Measurements from ENCODE around the gene ETFRF1. TPM values are rescaled to one million over a fixed set of nuclear protein-coding genes. Genes with fewer than 3 reads are reported as not detected.

Gene ETFRF1
- total RNA-seq, 1 donor from 2014 or later = 9.2 TPM

DNA sequence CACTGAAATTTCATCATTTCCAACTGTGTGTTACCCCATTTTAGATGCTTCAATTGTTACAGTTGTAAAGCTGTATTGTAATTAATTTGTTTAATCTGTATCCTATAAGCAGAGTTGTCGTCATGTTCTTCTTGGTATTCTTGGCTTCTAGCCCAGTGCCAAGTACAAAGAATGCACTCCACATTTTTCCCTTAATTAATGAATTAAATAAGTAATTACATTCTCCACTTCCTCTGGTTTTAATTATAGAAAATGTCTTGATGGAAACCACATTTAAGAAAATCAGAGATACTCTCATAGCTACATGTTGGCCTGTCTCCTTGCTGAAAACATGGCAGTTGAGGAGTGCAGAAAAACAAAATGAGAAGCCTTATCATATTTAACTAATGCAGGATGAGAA is 823 bp upstream of the ETFRF1 start:
- H3K79me2 ChIP-seq (ENCODE audit: insufficient read depth, low read length) = peaks cover 11% of the 10 kb centered on the region
- H3K36me3 ChIP-seq (ENCODE audit: insufficient read depth, low read length) = no peaks in the 10 kb centered on the region
- DNase-seq (ENCODE audit: low read depth) (no peak), FAIRE-seq (no peak)
- H2AFZ ChIP-seq (ENCODE audit: low read depth, low read length) = no peak overlapping the region
- Mint-ChIP-seq H3K4me1 (ENCODE audit: low read depth, unreplicated experiment) (peaks cover 8% of the 10 kb centered on the region), H3K27ac (ENCODE audit: unreplicated experiment) (no peak overlapping the region), H3K9me3 (ENCODE audit: unreplicated experiment) (no peaks in the 10 kb centered on the region), H3K27me3 (ENCODE audit: low read depth, unreplicated experiment) (no peaks in the 10 kb centered on the region), H3K4me3 (ENCODE audit: unreplicated experiment) (peak overlapping the region; percentile 97), H3K36me3 (ENCODE audit: low read depth, unreplicated experiment) (no peaks in the 10 kb centered on the region)
- H3K27ac ChIP-seq (ENCODE audit: low read depth, low read length) = no peak overlapping the region
- peaks cover 14% of the 10 kb centered on the region for H3K4me1 ChIP-seq (ENCODE audit: insufficient read depth, low read length)
- H3K27me3 ChIP-seq (ENCODE audit: insufficient read depth, low read length) = no peaks in the 10 kb centered on the region
- peak overlapping the region; percentile 93 for H3K9ac ChIP-seq (ENCODE audit: low read length)
- TF ChIP-seq, protein P1, sequence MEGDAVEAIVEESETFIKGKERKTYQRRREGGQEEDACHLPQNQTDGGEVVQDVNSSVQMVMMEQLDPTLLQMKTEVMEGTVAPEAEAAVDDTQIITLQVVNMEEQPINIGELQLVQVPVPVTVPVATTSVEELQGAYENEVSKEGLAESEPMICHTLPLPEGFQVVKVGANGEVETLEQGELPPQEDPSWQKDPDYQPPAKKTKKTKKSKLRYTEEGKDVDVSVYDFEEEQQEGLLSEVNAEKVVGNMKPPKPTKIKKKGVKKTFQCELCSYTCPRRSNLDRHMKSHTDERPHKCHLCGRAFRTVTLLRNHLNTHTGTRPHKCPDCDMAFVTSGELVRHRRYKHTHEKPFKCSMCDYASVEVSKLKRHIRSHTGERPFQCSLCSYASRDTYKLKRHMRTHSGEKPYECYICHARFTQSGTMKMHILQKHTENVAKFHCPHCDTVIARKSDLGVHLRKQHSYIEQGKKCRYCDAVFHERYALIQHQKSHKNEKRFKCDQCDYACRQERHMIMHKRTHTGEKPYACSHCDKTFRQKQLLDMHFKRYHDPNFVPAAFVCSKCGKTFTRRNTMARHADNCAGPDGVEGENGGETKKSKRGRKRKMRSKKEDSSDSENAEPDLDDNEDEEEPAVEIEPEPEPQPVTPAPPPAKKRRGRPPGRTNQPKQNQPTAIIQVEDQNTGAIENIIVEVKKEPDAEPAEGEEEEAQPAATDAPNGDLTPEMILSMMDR (IDR thresholded peaks at IDR 0.05; ENCODE audit: insufficient read depth, low read depth, low read length) = no peak
- no peak for TF ChIP-seq EZH2 (IDR thresholded peaks at IDR 0.05; ENCODE audit: insufficient read depth, low read length)
- H3K9me3 ChIP-seq (ENCODE audit: insufficient read depth, low read depth, low read length) = no peaks in the 10 kb centered on the region
- peak overlapping the region; percentile 83 for H3K4me3 ChIP-seq (ENCODE audit: insufficient read depth, low read depth, low read length)
- no peaks in the 10 kb centered on the region for H4K20me1 ChIP-seq (ENCODE audit: insufficient read depth, low read length)
- peak overlapping the region; percentile 88 for H3K4me2 ChIP-seq (ENCODE audit: low read length)

DNA sequence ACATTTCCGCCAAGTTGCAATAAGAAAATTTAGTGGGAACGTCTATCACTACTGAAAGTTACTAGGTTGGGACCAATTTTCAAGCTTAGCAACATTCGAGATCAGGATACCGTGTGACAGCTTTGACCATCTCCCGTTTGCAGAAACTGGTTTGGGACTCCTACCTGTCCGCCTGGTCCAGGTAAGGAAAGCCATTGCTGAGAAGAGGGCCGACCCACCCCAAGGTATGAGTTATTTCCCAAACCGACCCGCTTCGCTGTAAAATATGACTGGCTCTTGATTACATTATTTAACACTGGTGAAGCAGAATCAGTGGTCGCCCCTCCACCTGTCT is 348 bp upstream of the ETFRF1 start:
- peak overlapping the region; percentile 93 for H3K27ac ChIP-seq (ENCODE audit: low read depth, low read length)
- H3K36me3 Mint-ChIP-seq (ENCODE audit: low read depth, unreplicated experiment) = peaks cover 2% of the 10 kb centered on the region
- peaks cover 8% of the 10 kb centered on the region for H3K4me1 Mint-ChIP-seq (ENCODE audit: low read depth, unreplicated experiment)

DNA sequence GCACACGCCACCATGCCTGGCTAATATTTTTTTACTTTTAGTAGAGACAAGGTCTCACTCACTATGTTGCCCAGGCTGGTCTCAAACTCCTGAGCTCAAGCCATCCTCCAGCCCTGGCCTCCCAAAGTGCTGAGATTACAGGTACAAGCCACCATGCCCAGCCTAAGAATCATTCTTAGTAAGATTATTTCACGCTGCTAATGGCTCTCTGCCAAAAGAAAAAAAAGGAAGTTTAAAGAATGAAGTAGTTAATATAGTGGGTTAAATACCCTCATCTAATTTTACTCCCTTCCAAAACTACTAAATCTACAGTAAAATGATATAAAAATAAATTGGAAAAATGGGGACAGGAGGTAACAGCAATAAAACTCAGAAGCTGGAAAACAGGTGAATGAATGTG is 2.6 kb downstream of the ETFRF1 start:
- no peaks in the 10 kb centered on the region for H3K27me3 ChIP-seq (ENCODE audit: insufficient read depth, low read length)
- peaks cover 4% of the 10 kb centered on the region for H4K20me1 ChIP-seq (ENCODE audit: insufficient read depth, low read length)
- H3K4me3 ChIP-seq (ENCODE audit: insufficient read depth, low read depth, low read length) = no peak overlapping the region
- H3K79me2 ChIP-seq (ENCODE audit: insufficient read depth, low read length) = peaks cover 11% of the 10 kb centered on the region
- no peak overlapping the region for H3K27ac Mint-ChIP-seq (ENCODE audit: unreplicated experiment)
- H3K27me3 Mint-ChIP-seq (ENCODE audit: low read depth, unreplicated experiment) = no peaks in the 10 kb centered on the region
- H2AFZ ChIP-seq (ENCODE audit: low read depth, low read length) = no peak overlapping the region
- H3K9me3 ChIP-seq (ENCODE audit: insufficient read depth, low read depth, low read length) = no peaks in the 10 kb centered on the region
- no peak overlapping the region for H3K9ac ChIP-seq (ENCODE audit: low read length)
- no peak overlapping the region for H3K27ac ChIP-seq (ENCODE audit: low read depth, low read length)
- peaks cover 18% of the 10 kb centered on the region for H3K4me1 Mint-ChIP-seq (ENCODE audit: low read depth, unreplicated experiment)
- H3K4me3 Mint-ChIP-seq (ENCODE audit: unreplicated experiment) = no peak overlapping the region
- no peak for FAIRE-seq
- H3K36me3 Mint-ChIP-seq (ENCODE audit: low read depth, unreplicated experiment) = peaks cover 2% of the 10 kb centered on the region
- no peaks in the 10 kb centered on the region for H3K9me3 Mint-ChIP-seq (ENCODE audit: unreplicated experiment)
- H3K4me1 ChIP-seq (ENCODE audit: insufficient read depth, low read length) = peaks cover 18% of the 10 kb centered on the region
- no peaks in the 10 kb centered on the region for H3K36me3 ChIP-seq (ENCODE audit: insufficient read depth, low read length)
- DNase-seq (ENCODE audit: low read depth) = no peak
- TF ChIP-seq EZH2 (IDR thresholded peaks at IDR 0.05; ENCODE audit: insufficient read depth, low read length) = no peak
- TF ChIP-seq, protein P1 (IDR thresholded peaks at IDR 0.05; ENCODE audit: insufficient read depth, low read depth, low read length) = no peak
- no peak overlapping the region for H3K4me2 ChIP-seq (ENCODE audit: low read length)

More for the DNA sequence above, 348 bp upstream of the ETFRF1 start:
- Mint-ChIP-seq H3K9me3 (ENCODE audit: unreplicated experiment) (no peaks in the 10 kb centered on the region), H3K27me3 (ENCODE audit: low read depth, unreplicated experiment) (no peaks in the 10 kb centered on the region), H3K4me3 (ENCODE audit: unreplicated experiment) (peak overlapping the region; percentile 97), H3K27ac (ENCODE audit: unreplicated experiment) (peak overlapping the region; percentile 97)
- Histone ChIP-seq H3K27me3 (ENCODE audit: insufficient read depth, low read length) (no peaks in the 10 kb centered on the region), H3K4me3 (ENCODE audit: insufficient read depth, low read depth, low read length) (peak overlapping the region; percentile 83), H2AFZ (ENCODE audit: low read depth, low read length) (peak overlapping the region; percentile 74), H3K79me2 (ENCODE audit: insufficient read depth, low read length) (peaks cover 11% of the 10 kb centered on the region), H3K36me3 (ENCODE audit: insufficient read depth, low read length) (no peaks in the 10 kb centered on the region), H3K4me1 (ENCODE audit: insufficient read depth, low read length) (peaks cover 10% of the 10 kb centered on the region), H3K4me2 (ENCODE audit: low read length) (peak overlapping the region; percentile 88), H3K9me3 (ENCODE audit: insufficient read depth, low read depth, low read length) (no peaks in the 10 kb centered on the region), H3K9ac (ENCODE audit: low read length) (peak overlapping the region; percentile 93), H4K20me1 (ENCODE audit: insufficient read depth, low read length) (no peaks in the 10 kb centered on the region)
- no peak for DNase-seq (ENCODE audit: low read depth)
- FAIRE-seq = no peak
- TF ChIP-seq, protein P1 (IDR thresholded peaks at IDR 0.05; ENCODE audit: insufficient read depth, low read depth, low read length) = no peak
- TF ChIP-seq EZH2 (IDR thresholded peaks at IDR 0.05; ENCODE audit: insufficient read depth, low read length) = no peak
